OCI-LY3 (cell line): ENCODE results near the gene SPAAR.

Experiments
- H2AFZ ChIP-seq: fragments of 200-600, 300-600 bp; shearing (Covaris generic); 2 replicates; pipeline ENCODE4 v1.6.0; 2014; ENCODE audit warnings: antibody characterized with exemption, low read depth, low read length
- H3K27ac ChIP-seq: fragments of 200-600, 300-600 bp; sonication (generic); 2 replicates; pipeline ENCODE4 v1.5.1; 2014; ENCODE audit warnings: mild to moderate bottlenecking, low read length, moderate library complexity, mixed read lengths
- H3K27me3 ChIP-seq: fragments of 200-600, 300-600 bp; sonication (generic); 2 replicates; pipeline ENCODE4 v1.6.1; 2014; ENCODE audit warnings: low read depth, low read length, mixed read lengths
- H3K36me3 ChIP-seq: fragments of 200-600, 300-600 bp; sonication (generic); replicated peaks from 2 replicates; pipeline ENCODE3; 2014; ENCODE audit warnings: low read depth, low read length, mixed read lengths
- H3K4me1 ChIP-seq: fragments of 300-600, 200-600 bp; sonication (generic); 2 replicates; pipeline ENCODE4 v1.6.1; 2014; ENCODE audit warnings: low read length, mixed read lengths
- H3K4me2 ChIP-seq: fragments of 200-600, 300-600 bp; sonication (generic); 2 replicates; pipeline ENCODE4 v1.6.1; 2014; ENCODE audit warnings: low read length, mixed read lengths
- H3K4me3 ChIP-seq: fragments of 300-600, 200-600 bp; sonication (generic); 2 replicates; pipeline ENCODE4 v1.5.1; 2014; ENCODE audit warnings: antibody characterized with exemption, mild to moderate bottlenecking, low read length, moderate library complexity
- H3K79me2 ChIP-seq: fragments of 300-600, 200-600 bp; shearing (Covaris generic); 2 replicates; pipeline ENCODE4 v1.6.1; 2014; ENCODE audit warnings: mild to moderate bottlenecking, low read length, mixed read lengths
- H3K9ac ChIP-seq: fragments of 300-600, 200-600 bp; shearing (Covaris generic); 2 replicates; pipeline ENCODE4 v1.6.0; 2014; ENCODE audit warnings: mild to moderate bottlenecking, low read length, moderate library complexity
- H3K9me3 ChIP-seq: fragments of 200-600, 300-600 bp; shearing (Covaris generic); 2 replicates; pipeline ENCODE4 v1.6.1; 2014; ENCODE audit warnings: low read length, mixed read lengths; ENCODE audit not compliant: insufficient read depth
- H4K20me1 ChIP-seq: fragments of 200-600, 300-600 bp; sonication (generic); 2 replicates; pipeline ENCODE4 v1.6.1; 2016; ENCODE audit warnings: low read length, mixed read lengths; ENCODE audit not compliant: insufficient read depth
- CTCF ChIP-seq: fragments of 200-600, 300-600 bp; sonication (generic); IDR thresholded peaks from 2 replicates; pipeline ENCODE4 v1.5.1; 2014; ENCODE audit warnings: antibody characterized with exemption, low read length, low read depth
- EZH2phosphoT487 ChIP-seq: fragments of 200-600 bp; shearing (Covaris generic); IDR thresholded peaks from 2 replicates; pipeline ENCODE4 v1.6.1; 2018; ENCODE audit warnings: antibody characterized with exemption, mixed run types, low read depth

The SPAAR gene

GRCh38 chr9:35923598-35923926 is 14.3 kb downstream of the SPAAR start:
- TF ChIP-seq EZH2phosphoT487: no peak
- TF ChIP-seq CTCF: no peak
- Histone ChIP-seq H3K36me3 (no peaks in the 10 kb centered on the region), H3K27me3 (peaks cover 27% of the 10 kb centered on the region), H3K4me1 (no peaks in the 10 kb centered on the region), H3K9me3 (no peaks in the 10 kb centered on the region), H3K9ac (no peak overlapping the region), H3K27ac (no peak overlapping the region), H3K4me2 (no peak overlapping the region), H2AFZ (no peak overlapping the region), H4K20me1 (no peaks in the 10 kb centered on the region), H3K79me2 (no peaks in the 10 kb centered on the region), H3K4me3 (no peak overlapping the region)

- no peak overlapping the region for H3K4me3 ChIP-seq
- no peaks in the 10 kb centered on the region for H3K4me1 ChIP-seq
- no peak overlapping the region for H2AFZ ChIP-seq
- H3K9me3 ChIP-seq: no peaks in the 10 kb centered on the region
- H3K4me2 ChIP-seq: no peak overlapping the region
- no peak overlapping the region for H3K9ac ChIP-seq
- H3K36me3 ChIP-seq: no peaks in the 10 kb centered on the region
- TF ChIP-seq CTCF (no peak), EZH2phosphoT487 (no peak)
- no peak overlapping the region for H3K27ac ChIP-seq
- no peaks in the 10 kb centered on the region for H4K20me1 ChIP-seq
- H3K27me3 ChIP-seq: peaks cover 33% of the 10 kb centered on the region
- no peaks in the 10 kb centered on the region for H3K79me2 ChIP-seq
These were observed 14.9 kb downstream of the SPAAR start for GRCh38 chr9:35923927-35924763.

- H3K4me2 ChIP-seq: no peak overlapping the region
- no peak overlapping the region for H2AFZ ChIP-seq
- H3K36me3 ChIP-seq: no peaks in the 10 kb centered on the region
- H3K27me3 ChIP-seq: peaks cover 36% of the 10 kb centered on the region
- no peak overlapping the region for H3K27ac ChIP-seq
- H3K9ac ChIP-seq: no peak overlapping the region
- no peaks in the 10 kb centered on the region for H3K9me3 ChIP-seq
- peaks cover 12% of the 10 kb centered on the region; the same call in 1 of the 2 replicates for H3K4me1 ChIP-seq
- no peaks in the 10 kb centered on the region for H4K20me1 ChIP-seq
- H3K4me3 ChIP-seq: no peak overlapping the region
- TF ChIP-seq CTCF (no peak), EZH2phosphoT487 (no peak)
- no peaks in the 10 kb centered on the region for H3K79me2 ChIP-seq
These were observed 19.5 kb downstream of the SPAAR start for GRCh38 chr9:35928591-35929452.

GRCh38 chr9:35929453-35929718 is 20.1 kb downstream of the SPAAR start:
- H3K4me2 ChIP-seq: no peak overlapping the region
- no peak overlapping the region for H3K27ac ChIP-seq
- peaks cover 12% of the 10 kb centered on the region; the same call in 1 of the 2 replicates for H3K4me1 ChIP-seq
- no peak overlapping the region for H3K9ac ChIP-seq
- TF ChIP-seq CTCF (no peak), EZH2phosphoT487 (no peak)
- no peaks in the 10 kb centered on the region for H3K9me3 ChIP-seq
- no peaks in the 10 kb centered on the region for H3K36me3 ChIP-seq
- H4K20me1 ChIP-seq: no peaks in the 10 kb centered on the region
- peaks cover 34% of the 10 kb centered on the region for H3K27me3 ChIP-seq
- no peak overlapping the region for H3K4me3 ChIP-seq
- H2AFZ ChIP-seq: no peak overlapping the region
- H3K79me2 ChIP-seq: no peaks in the 10 kb centered on the region
